Urinary bladder (tissue), 4 donors: ENCODE results near the gene MYOZ1. TPM values are rescaled to one million over a fixed set of nuclear protein-coding genes. Genes with fewer than 3 reads are reported as not detected.

Experiments used
- DNase-seq: peaks from one replicate; pipeline ENCODE4 v3.0.0-alpha.2; 2015; ENCODE audit errors: extremely low spot score
- H3K27ac ChIP-seq: one replicate; pipeline ENCODE4 v1.5.1; 2013; ENCODE audit warnings: low read depth, mild to moderate bottlenecking, moderate library complexity
- H3K36me3 ChIP-seq: one replicate; pipeline ENCODE4 v1.6.1; 2013; ENCODE audit warnings: mild to moderate bottlenecking, moderate library complexity; ENCODE audit not compliant: insufficient read depth
- H3K4me1 ChIP-seq: one replicate; pipeline ENCODE4 v1.6.1; 2013; ENCODE audit warnings: mild to moderate bottlenecking, moderate library complexity; ENCODE audit not compliant: insufficient read depth
- H3K4me3 ChIP-seq: one replicate; pipeline ENCODE4 v1.5.1; 2013; ENCODE audit warnings: low read depth, low read length
- WGBS: extraction: QIAGEN DNeasy Blood & Tissue Kit; methylation state at CpG from one replicate; pipeline ENCODE4 v1.1.7; 2013; 5-methylcytosine and 5-hydroxymethylcytosine counted together
- polyA plus RNA-seq: library from polyadenylated mRNA; stranded (reverse); fragments of 200-250 nt; gene quantifications from one replicate; pipeline ENCODE4 v1.2.3, GENCODE V29; 2013
- total RNA-seq: library from RNA; depleted of rRNA; stranded (reverse); fragments of >200 nt; gene quantifications from one replicate; pipeline ENCODE4 v1.2.3, GENCODE V29; 2014
- donor health status: healthy with polysubstance abuse.
- donor health status: healthy.

Gene MYOZ1
- total and polyA plus RNA-seq, 2 donors: 0.68 to 11.5 TPM

GRCh38 chr10:73653701-73654100, 12.4 kb upstream of the MYOZ1 start:
- WGBS: 82% methylated on average over 3 of the region's 3 CpGs
- no peak for DNase-seq
- H3K36me3 ChIP-seq: no peaks in the 10 kb centered on the region
- H3K4me1 ChIP-seq: no peaks in the 10 kb centered on the region
- H3K27ac ChIP-seq: no peak overlapping the region
- H3K4me3 ChIP-seq: no peak overlapping the region

- Histone ChIP-seq H3K27ac (no peak overlapping the region), H3K4me1 (no peaks in the 10 kb centered on the region), H3K4me3 (no peak overlapping the region), H3K36me3 (no peaks in the 10 kb centered on the region)
- 91% methylated on average over 11 of the region's 11 CpGs for WGBS
- DNase-seq: no peak
Measured at GRCh38 chr10:73653195-73653594, 11.9 kb upstream of the MYOZ1 start.

GRCh38 chr10:73650537-73651331, 9.5 kb upstream of the MYOZ1 start:
- H3K4me1 ChIP-seq: no peaks in the 10 kb centered on the region
- DNase-seq: no peak
- WGBS: 65% methylated on average over 5 of the region's 5 CpGs
- no peak overlapping the region for H3K27ac ChIP-seq
- no peaks in the 10 kb centered on the region for H3K36me3 ChIP-seq
- H3K4me3 ChIP-seq: no peak overlapping the region

- Histone ChIP-seq H3K4me3 (no peak overlapping the region), H3K4me1 (no peaks in the 10 kb centered on the region), H3K27ac (no peak overlapping the region), H3K36me3 (no peaks in the 10 kb centered on the region)
- WGBS: 96% methylated on average over 6 of the region's 6 CpGs
- DNase-seq: no peak
Measured at GRCh38 chr10:73649876-73650536, 8.7 kb upstream of the MYOZ1 start.

GRCh38 chr10:73648975-73649829, 7.9 kb upstream of the MYOZ1 start:
- 71% methylated on average over 4 of the region's 4 CpGs for WGBS
- no peaks in the 10 kb centered on the region for H3K36me3 ChIP-seq
- no peak overlapping the region for H3K4me3 ChIP-seq
- H3K4me1 ChIP-seq: no peaks in the 10 kb centered on the region
- no peak overlapping the region for H3K27ac ChIP-seq
- DNase-seq: no peak

- Histone ChIP-seq H3K27ac (no peak overlapping the region), H3K4me3 (peak overlapping the region; percentile 69), H3K4me1 (no peaks in the 10 kb centered on the region), H3K36me3 (no peaks in the 10 kb centered on the region)
- WGBS: 22% methylated on average over 35 of the region's 35 CpGs
- no peak for DNase-seq
Measured at GRCh38 chr10:73647875-73648651, 6.8 kb upstream of the MYOZ1 start.

GRCh38 chr10:73647211-73647874, 6.1 kb upstream of the MYOZ1 start:
- H3K27ac ChIP-seq: no peak overlapping the region
- no peaks in the 10 kb centered on the region for H3K4me1 ChIP-seq
- H3K36me3 ChIP-seq: no peaks in the 10 kb centered on the region
- peak overlapping the region; percentile 69 for H3K4me3 ChIP-seq
- peak; percentile 45 for DNase-seq
- WGBS: 9% methylated on average over 32 of the region's 32 CpGs

GRCh38 chr10:73646598-73647041, 5.3 kb upstream of the MYOZ1 start:
- no peak for DNase-seq
- 88% methylated on average over 9 of the region's 9 CpGs for WGBS
- H3K4me3 ChIP-seq: no peak overlapping the region
- H3K36me3 ChIP-seq: no peaks in the 10 kb centered on the region
- H3K4me1 ChIP-seq: no peaks in the 10 kb centered on the region
- H3K27ac ChIP-seq: no peak overlapping the region

GRCh38 chr10:73645251-73645650, 4.0 kb upstream of the MYOZ1 start:
- Histone ChIP-seq H3K36me3 (no peaks in the 10 kb centered on the region), H3K27ac (no peak overlapping the region), H3K4me3 (no peak overlapping the region), H3K4me1 (no peaks in the 10 kb centered on the region)
- 80% methylated on average over 3 of the region's 3 CpGs for WGBS
- no peak for DNase-seq

- Histone ChIP-seq H3K36me3 (no peaks in the 10 kb centered on the region), H3K27ac (no peak overlapping the region), H3K4me1 (no peaks in the 10 kb centered on the region), H3K4me3 (no peak overlapping the region)
- WGBS: 65% methylated on average over 1 of the region's 1 CpG
- DNase-seq: no peak
Measured at GRCh38 chr10:73644767-73645166, 3.5 kb upstream of the MYOZ1 start.

GRCh38 chr10:73644015-73644743, 2.9 kb upstream of the MYOZ1 start:
- H3K4me1 ChIP-seq: no peaks in the 10 kb centered on the region
- H3K4me3 ChIP-seq: no peak overlapping the region
- DNase-seq: peak; percentile 31
- WGBS: 18% methylated on average over 5 of the region's 5 CpGs
- no peaks in the 10 kb centered on the region for H3K36me3 ChIP-seq
- no peak overlapping the region for H3K27ac ChIP-seq

- H3K36me3 ChIP-seq: no peaks in the 10 kb centered on the region
- H3K4me3 ChIP-seq: no peak overlapping the region
- no peak overlapping the region for H3K27ac ChIP-seq
- 90% methylated on average over 2 of the region's 2 CpGs for WGBS
- no peak for DNase-seq
- H3K4me1 ChIP-seq: no peaks in the 10 kb centered on the region
Measured at GRCh38 chr10:73643362-73643761, 2.1 kb upstream of the MYOZ1 start.
